GM18519 (cell line): ENCODE data around the gene VWA8.
"Not testable (repeated sequence)": the region's sequence is repeated elsewhere in the genome, so short reads cannot be mapped to it uniquely, and the experiment has no call there.

Source experiments
- ATAC-seq: cut with Tn5 transposase; IDR thresholded peaks from one replicate; pipeline ENCODE4 v1.9.1; 2021; ENCODE audit warnings: mild to moderate bottlenecking, moderate library complexity; ENCODE audit not compliant: unreplicated experiment, low FRiP score

The VWA8 gene

GRCh38 chr13:41652735-41653361 is 308.1 kb downstream of the VWA8 start:
- no peak for ATAC-seq

GRCh38 chr13:41651413-41652058 is 309.4 kb downstream of the VWA8 start:
- ATAC-seq, result no peak

DNA sequence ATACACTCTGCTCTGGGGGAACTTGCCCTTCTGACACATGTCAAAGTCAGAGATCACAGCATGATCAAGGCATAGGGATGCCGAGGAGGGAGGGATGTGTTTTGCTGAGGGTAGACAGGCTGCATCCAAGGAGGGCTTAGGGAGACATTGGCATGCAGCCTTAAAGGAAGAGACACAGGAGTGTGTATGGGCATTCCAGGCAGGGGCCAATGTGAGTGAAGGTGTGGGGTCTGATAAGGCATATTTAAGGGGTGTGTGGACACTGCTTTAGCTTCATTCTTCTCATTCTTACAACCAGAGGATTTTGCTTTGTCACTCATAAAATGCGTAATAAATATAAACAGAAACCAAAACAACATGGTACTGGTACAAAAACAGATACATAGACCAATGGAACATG is 310.2 kb downstream of the VWA8 start:
- no peak for ATAC-seq

DNA sequence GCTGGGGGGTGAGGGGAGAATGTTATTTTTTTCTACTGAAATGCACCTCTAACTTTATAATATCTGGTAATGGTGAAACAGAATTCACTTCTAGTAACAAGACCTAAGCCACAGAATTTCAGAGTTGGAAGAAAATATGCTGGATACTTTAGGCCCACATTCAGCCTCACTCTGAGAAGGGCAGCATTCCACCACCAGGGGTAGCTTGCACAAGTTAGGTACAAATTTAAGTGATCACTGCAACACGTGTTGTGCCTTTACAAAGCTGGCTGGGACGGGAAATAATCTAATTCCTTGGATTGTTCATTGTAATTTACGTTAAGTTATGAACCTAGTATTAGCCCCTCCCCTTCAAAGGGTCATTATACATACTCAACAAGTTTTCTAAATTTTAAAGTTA is 311.2 kb downstream of the VWA8 start:
- ATAC-seq, result no peak

GRCh38 chr13:41648314-41648935 is 312.5 kb downstream of the VWA8 start:
- no peak for ATAC-seq

- not testable (repeated sequence) for ATAC-seq
These were observed 313.1 kb downstream of the VWA8 start for GRCh38 chr13:41647699-41648313.

- ATAC-seq, result no peak
These were observed 315.6 kb downstream of the VWA8 start for GRCh38 chr13:41645331-41645730.

DNA sequence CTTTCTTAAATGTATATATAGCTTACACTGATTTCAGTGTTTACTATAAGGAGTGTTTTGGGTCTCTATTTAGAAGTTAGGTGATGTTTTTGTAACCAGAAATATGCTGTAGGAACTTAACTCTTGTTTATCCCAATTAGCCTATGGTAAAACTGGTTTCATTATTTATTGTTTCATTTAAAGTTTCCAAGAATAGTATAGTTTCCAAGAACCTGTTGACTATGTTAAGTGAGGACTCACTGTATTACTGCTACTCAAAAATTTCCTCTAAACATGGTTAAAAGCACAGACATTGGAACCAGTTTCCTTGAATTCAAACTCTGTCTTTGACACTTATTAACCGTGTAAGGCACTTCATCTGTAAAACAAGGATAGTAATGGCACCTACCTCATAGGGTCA is 316.2 kb downstream of the VWA8 start:
- no peak for ATAC-seq

DNA sequence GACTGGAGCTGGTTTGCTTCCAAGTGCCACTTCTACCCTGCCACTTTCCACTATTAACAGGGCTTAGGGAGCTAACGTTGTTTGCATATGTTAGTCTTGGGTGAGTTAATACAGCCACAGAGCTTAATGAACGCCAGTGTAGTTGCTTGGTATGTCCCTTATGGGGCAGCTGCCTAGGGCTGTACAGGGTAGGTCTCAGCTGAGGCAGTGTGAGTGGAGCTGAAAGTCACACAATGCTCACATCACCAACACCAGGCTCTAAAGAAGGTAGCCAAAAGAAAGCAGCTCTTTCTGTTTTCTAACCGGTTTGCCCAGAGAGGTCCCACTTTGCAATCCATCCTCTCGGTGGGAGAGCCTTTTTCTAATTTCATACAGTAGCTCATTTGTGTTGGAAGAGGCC is 317.4 kb downstream of the VWA8 start:
- ATAC-seq, result no peak

DNA sequence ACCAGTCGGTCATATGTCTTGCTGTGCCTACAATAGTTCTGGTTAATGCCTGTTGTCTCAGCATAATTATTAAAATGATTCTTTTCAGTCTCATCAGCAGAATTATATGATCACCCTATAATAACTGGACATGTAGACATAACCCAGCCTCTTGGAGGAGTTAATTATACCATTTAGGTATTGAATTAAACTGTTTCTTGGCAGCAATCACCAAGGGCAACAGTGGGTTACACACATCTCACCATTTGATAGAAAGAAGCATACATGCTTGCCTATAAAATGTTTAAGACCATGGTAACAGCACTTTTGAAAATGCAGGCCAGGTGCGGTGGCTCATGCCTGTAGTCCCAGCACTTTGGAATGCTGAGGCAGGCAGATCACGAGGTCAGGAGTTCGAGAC is 318.9 kb downstream of the VWA8 start:
- no peak for ATAC-seq

DNA sequence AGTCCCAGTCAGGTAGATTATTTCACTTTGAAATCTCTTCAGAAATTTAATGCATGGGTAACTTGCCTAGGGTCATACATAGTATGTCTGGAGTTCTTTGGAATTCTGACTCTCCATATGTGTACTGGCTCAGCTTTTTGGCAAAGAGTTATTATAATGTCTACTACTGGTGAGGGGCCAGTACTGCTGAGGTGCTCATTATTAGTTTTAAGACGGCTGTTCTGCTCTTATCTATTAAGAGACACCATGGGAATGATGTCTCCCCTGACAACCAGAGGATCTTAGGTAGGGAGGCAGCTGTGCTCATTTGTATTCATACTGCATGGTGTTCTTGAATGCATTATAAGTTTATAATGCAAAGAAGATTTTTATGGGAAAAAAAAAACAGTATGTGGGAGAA is 319.5 kb downstream of the VWA8 start:
- no peak for ATAC-seq

DNA sequence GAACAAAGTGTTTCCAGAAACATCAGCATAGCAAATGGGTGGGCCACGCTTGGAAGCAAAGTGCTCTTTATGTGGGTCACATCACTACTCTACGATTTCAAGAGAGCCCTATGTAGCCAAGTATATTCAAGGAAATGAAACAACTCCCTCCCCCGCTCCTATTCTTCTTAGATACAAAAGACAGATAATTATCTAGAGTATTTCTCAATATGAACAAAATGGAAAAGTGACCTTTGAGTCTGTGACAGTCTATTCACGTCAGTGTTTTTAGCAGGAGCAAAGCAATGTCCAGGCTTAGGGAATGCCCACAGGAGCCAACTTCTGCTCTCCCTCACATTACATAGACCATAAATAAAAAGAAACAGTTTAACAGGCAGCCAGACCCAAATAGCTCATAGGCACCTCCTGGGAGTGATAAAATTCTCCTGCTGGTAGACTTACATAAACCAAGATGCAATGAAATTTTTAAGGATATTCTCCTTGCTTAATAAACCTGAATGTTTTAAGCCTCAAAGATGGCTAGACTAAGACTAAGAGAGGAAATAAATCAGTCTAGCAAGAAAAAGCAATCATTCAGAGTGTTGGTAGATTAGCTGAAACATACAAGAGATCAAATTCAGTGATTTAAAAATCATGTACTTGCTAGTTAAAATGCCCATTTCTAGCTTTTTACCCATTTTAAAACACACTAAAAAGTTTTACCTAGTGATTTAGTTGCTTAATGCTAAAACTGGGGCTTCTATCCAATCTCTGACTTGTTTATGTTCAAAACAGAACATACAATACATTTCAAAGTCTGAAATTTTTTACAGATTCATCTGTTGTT is 320.7 kb downstream of the VWA8 start:
- ATAC-seq, result no peak

DNA sequence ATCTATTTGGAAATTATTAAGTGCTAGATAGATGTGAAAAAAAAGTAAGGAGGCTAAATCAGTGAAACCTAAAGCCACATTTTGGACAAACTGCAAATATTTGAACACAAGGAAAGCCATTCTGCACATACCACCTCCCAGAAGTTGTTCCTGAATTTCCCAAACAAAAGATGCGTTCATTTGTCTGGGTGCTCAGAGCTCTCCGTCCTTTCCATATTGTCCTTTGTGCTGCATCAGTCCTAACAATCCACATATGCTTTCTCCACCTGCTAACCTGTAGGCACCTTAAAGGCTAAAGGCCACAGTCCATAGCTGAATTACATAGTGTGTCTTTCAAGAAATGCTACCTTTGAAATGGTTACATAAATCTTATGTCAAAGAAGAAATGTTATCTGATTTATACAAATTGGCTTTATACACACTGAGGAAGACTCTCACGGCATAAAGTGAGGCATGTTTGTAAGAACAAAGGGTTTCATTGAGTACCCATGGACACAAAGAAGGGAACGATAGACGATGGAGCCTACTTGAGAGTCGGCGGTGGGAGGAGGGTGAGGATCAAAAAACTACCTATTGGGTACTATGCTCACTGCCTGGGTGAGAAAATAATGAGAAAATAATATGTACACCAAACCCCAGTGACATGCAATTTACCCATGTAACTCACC is 321.5 kb downstream of the VWA8 start:
- no peak for ATAC-seq

DNA sequence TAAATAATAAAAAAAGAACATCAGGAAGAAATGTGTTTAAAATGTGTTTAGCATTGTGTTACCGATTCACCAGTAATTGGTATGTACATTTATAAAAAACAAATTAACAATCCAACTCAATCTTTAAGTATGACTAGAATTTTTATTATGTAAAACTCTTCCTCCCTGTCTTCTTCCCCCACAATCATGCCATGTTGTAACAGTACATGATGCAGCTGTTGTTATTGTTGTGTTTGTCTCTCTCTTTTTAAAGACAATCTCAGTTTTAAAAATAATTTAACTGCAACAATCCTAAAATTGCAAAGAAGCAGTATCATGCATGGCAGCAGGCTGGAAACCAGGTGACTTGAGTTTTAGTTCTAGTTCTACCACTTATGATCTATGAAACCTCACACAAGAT is 323.3 kb downstream of the VWA8 start:
- no peak for ATAC-seq

DNA sequence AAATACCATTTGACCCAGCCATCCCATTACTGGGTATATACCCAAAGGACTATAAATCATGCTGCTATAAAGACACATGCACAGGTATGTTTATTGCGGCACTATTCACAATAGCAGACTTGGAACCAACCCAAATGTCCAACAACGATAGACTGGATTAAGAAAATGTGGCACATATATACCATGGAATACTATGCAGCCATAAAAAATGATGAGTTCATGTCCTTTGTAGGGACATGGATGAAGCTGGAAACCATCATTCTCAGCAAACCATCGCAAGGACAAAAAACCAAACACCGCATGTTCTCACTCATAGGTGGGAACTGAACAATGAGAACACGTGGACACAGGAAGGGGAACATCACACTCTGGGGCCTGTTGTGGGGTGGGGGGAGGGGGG is 323.9 kb downstream of the VWA8 start:
- not testable (repeated sequence) for ATAC-seq

- ATAC-seq, result not testable (repeated sequence)
These were observed 324.3 kb downstream of the VWA8 start for GRCh38 chr13:41636590-41636989.

DNA sequence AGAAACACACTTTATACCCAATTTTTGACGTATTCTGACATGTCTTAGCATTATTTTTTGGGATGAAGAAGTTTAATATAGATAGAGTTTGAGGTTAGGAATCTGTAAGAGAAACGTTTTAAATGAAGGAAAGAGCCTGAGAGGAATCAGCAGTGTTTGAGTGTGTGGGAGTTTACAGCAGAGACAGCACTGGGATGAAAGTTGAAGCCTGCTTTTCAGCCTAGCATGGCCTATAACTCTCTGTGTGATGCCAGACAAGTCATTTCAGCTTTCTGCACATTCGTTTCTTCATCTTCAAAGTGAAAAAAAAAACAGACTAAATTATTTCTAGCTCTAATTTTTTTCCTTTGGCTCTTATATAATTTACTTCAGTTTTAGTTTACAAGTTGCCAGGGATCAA is 326.5 kb downstream of the VWA8 start:
- no peak for ATAC-seq

GRCh38 chr13:41633776-41634175 is 327.1 kb downstream of the VWA8 start:
- no peak for ATAC-seq

GRCh38 chr13:41631296-41631965 is 329.5 kb downstream of the VWA8 start:
- no peak for ATAC-seq

DNA sequence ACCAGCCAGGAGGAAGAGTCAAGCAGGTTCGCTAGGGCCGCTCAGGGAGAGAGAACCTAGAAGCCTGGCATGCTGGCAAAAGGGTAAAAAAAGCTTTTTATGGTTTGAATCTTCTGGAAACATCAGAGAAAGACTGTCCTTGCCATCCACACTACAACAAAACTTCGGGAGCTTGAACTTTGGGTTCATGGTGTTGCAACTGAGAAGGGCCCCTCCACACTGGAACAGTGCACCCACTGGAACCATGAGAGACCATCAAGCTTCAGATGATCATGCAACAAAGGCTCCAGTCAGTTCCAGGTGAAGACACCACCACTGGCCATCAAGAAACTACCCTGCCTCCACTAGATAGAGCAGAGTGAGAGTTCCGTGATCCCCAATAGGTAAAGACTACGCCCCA is 333.5 kb downstream of the VWA8 start:
- ATAC-seq, result no peak
